RPMI8226 (cell line): Measurements from ENCODE around the gene KLHL40.
A peak's percentile ranks its signal among the peaks of the same experiment; 100 is the strongest.

Source experiments
- DNase-seq: peaks from one replicate; pipeline ENCODE4 v3.0.0-alpha.2; 2015

Gene KLHL40

DNA sequence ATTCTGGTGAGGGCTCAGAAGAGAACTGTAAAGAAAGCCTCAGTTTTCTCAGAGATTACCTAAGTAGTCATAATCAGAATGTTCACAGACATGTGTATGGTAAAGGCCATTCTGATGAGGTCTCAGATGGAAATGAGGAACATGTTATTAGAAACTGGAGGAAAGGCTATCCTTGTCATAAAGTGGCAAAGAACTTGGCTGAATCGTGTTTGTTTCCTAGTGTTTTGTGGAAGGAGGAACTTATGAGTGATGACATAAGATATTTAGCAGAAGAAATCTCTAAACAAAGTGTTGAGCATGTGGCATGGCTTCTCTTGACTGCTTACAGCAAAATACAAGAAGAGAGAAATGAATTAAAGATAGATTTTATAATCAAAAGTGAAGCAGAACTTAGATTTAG is 12.8 kb upstream of the KLHL40 start:
- no peak for DNase-seq

DNA sequence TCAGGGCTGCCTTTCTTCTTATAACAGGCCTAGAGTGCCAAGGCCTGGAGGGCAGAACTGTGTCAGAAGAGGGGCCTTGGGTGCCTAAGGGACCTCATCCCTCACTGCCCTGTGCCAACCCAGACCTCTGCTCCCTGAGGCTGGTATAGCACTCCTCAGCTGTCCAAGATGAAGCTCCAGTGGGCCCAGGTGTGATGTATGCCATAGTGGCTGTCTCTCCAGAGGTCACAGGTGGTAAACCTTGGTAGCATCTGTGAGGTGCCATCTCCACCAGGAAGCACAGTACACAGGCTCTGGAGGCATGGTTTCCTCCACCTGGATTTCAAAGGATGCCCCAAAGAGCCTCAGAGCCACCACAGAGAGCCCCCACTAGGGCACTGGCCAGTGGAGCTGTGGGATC is 12.3 kb upstream of the KLHL40 start:
- no peak for DNase-seq

- peak; percentile 44 for DNase-seq
These were observed 11.2 kb upstream of the KLHL40 start for GRCh38 chr3:42674146-42674545.

- no peak for DNase-seq
These were observed 9.4 kb upstream of the KLHL40 start for GRCh38 chr3:42675909-42676308.

DNA sequence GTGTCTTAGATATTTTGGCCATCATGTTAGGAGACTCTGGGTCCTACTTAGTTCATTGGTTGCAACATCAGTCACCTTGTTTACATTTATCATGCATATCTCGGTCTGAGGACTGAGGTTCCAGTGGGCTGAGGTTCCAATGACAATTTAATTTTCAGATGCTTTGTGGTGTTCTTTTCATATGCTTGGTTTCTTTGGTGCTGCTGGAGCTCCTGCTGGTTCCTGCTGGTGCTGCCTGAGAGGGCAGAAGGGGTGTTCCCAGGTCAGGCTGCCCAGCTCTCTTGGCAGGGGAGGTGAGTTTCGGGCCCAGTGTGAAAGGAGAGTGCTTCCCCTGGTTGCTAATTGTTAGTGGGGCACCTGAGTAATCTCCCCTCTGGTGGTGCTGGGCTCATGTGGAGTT is 6.9 kb upstream of the KLHL40 start:
- no peak for DNase-seq

GRCh38 chr3:42680271-42680670 is 5.1 kb upstream of the KLHL40 start:
- DNase-seq: no peak

- DNase-seq: no peak
These were observed 4.5 kb upstream of the KLHL40 start for GRCh38 chr3:42680806-42681205.

DNA sequence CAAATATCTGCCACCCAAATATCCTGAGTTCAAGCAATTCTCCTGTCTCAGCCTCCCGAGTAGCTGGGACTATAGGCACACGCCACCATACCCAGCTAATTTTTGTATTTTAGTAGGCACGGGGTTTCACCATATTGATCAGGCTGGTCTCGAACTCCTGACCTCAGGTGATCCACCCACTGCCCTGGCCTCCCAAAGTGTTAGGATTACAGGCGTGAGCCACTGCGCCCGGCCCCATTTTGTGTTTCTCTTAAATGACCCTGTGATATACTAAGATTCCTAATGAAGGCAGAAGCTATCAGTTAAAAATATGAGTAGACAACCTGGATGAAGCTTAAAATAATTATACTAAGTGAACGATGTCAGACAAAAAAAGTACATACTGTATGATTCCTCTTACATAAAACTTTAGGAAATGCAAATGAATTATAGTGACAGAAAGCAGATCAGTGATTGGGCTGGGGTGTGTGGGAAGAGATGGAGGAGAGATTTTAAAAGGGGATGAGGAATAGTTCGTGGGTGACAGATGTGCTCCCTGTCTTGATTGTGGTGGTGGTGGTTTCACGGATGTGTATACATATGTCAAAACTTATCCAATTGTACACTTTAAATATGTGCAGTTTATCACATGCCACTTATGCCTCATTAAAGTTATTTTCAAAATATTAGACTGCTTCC is 3.8 kb upstream of the KLHL40 start:
- no peak for DNase-seq

DNA sequence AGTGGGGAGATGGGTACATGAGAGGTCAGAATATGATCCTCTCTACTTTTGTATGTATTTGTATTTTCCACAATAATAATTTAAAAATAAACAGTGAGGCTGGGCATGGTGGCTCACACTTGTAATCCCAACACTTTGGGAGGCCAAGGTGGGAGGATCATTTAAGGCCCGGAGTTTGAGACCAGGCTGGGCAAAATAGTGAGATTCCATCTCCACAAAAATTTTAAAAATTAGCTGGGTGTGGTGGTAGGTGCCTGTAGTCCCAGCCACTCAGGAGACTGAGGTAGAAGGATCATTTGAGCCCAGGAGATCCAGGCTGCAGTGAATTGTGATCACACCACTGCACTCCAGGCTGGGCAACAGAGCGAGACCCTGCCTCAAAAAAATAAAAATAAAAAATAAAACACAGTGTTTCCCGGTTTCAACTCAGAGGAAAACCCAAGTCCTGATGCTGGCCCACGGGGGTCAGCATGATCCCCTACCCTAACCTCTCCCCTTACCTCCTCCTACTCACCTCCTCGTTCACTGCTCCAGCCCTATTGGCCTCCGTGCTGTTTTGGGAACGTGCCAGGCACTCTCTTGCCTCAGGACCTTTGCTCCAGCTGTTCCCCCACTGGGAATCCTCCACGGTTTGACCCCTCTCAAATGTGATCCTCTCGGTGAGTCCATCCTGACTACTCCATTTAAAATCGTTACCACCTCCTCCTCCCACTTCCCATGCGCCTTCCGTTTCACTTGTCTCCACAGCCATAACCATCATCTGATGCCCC is 2.9 kb upstream of the KLHL40 start:
- no peak for DNase-seq

GRCh38 chr3:42683875-42684598 is 1.3 kb upstream of the KLHL40 start:
- peak; percentile 83 for DNase-seq

GRCh38 chr3:42684632-42685362 is 540 bp upstream of the KLHL40 start:
- no peak for DNase-seq

- DNase-seq: no peak
These were observed 819 bp downstream of the KLHL40 start for GRCh38 chr3:42685891-42686820.

DNA sequence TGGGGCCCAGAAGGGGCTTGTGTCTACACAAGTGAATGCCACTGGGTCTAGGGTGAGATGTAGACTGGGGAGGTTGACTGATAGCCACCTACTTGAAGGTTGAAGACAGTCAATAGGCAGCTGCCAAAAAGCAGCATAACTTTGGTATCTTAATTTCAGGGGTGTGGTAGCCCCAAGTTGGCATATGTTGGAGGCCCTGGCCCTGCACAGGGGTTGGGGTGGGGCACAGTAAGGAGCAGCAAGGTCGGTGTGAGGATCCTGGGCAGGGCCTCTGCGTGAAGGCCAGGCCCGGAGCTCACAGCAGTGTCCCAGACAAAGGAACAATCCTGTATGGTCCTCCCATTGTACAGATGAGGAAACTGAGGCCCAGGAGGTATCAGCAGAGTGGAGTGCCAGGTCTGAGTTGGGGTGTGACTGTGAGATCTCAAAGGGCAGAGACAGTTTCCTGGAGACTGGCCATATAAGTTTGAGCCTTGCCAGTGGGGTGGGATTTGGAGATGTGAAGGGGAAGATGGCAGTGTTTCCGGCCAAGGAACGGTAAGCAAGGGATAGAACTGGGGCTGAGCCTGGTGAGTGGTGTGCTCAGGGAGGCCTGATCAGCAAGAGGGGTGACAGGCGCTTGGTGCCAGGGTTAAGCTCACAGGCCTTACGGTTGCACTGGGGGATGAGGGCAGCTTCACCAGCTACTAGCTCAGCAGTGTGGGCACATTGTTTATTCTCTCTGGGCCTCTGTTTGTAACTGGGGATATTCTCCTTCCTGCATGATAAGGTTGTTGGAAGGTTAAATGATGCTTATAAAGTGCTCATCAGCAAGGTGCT is 1.7 kb downstream of the KLHL40 start:
- no peak for DNase-seq

- DNase-seq: no peak
These were observed 2.7 kb downstream of the KLHL40 start for GRCh38 chr3:42688016-42688415.

DNA sequence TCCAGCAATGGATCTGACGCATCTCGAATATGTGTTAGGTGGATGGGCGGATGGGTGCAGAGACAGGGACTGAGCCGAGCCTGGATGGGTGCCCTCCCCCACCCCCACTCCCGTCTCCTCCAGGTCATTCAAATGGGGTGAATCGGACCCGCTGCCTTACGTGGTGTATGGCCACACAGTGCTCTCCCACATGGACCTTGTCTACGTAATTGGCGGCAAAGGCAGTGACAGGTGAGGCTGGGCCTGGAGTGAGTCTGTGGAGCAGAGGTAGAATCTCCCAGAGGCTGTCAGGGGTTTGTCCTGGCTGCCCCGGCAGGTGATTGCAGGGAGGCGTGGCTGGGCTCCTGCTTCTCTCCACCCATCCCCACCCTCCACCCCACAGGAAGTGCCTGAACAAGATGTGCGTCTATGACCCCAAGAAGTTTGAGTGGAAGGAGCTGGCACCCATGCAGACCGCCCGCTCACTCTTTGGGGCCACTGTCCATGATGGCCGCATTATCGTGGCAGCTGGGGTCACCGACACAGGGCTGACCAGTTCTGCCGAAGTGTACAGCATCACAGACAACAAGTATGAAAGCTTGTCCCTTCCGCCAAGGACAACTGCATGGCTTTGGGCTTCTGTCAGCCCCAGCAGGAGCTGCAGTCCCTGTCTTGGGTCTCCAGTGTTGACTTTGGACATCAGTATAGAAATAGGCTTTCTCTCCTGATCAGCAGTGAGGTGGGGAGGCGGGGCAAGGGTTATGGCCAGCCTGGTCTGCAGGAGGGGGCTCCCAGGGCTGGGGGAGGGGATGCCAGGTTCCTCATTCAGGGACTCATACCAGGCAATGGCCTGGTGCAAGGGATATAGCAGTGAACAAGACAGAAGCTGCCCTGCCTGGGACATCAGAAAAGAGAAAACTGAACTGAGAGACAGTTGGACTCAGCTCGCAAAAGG is 3.4 kb downstream of the KLHL40 start:
- DNase-seq: no peak

GRCh38 chr3:42689421-42690014 is 4.2 kb downstream of the KLHL40 start:
- DNase-seq: no peak

GRCh38 chr3:42690191-42690590 is 4.9 kb downstream of the KLHL40 start:
- no peak for DNase-seq

DNA sequence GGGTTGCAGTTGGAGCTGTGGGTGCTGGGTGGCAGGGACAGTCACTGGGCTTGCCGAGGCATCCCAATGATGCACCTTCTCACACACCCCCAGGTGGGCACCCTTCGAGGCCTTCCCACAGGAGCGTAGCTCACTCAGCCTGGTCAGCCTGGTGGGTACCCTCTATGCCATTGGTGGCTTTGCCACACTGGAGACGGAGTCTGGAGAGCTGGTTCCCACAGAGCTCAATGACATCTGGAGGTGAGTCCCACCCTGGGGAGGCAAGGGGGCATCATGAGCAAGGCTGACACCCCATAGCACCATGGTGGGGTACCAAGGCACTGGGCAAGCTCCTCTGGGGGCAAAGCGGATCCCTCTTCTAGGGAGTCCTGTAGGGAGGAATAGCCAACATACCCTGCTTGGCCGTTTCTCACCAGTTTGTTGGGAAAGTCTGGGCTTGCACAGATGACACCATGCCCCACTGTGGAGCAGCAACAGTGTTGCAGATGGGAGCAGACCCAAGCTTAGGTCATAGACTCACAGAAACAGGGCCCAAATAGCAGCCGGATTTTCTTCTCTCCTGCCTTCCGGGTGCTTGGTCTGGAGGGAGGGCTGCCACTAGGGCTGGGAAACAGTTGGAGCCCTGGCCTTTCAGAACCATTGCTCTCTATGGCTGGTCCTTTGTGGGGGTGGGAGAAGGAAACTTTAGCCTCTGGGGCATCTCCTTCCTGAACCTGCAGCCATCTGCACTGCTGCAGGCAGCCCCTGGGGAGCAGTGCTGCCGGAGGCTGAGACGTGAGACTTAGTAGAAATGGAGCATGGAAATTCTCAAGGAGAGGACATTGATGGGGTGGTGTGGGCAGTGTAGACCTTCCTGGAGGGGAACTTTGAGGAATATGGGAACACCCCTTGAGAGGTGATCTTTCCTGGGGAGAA is 5.7 kb downstream of the KLHL40 start:
- DNase-seq: no peak
